SIG-M5 treated with dmso at 0.1 percent for 504 hours (cell line): Measurements from ENCODE around the gene WDR70.
"Not testable (repeated sequence)": the region's sequence is repeated elsewhere in the genome, so short reads cannot be mapped to it uniquely, and the experiment has no call there.

Experiments
- DNase-seq: peaks from one replicate; lab custom pipeline; 2025; ENCODE audit not compliant: unreplicated experiment; lab: John Stamatoyannopoulos, UW

The WDR70 gene

DNA sequence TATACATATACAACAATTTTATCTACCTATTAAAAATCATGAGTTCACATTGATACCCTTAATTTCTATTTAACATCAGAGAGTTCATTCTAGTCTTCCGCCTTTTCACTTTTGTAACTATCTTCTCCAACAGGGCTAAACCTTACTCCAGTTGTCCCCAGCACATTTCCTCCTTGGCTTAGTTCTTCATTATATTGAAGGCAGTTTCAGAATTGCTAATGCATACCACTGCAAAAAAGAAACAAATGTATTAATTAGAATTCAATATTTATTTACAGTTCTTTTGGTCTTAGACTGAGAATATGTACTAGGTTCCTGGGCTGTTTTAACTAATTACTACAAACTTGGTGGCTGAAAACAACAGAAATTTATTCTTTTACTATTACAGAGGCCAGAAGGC, 132.5 kb downstream of the WDR70 start:
- DNase-seq: no peak

DNA sequence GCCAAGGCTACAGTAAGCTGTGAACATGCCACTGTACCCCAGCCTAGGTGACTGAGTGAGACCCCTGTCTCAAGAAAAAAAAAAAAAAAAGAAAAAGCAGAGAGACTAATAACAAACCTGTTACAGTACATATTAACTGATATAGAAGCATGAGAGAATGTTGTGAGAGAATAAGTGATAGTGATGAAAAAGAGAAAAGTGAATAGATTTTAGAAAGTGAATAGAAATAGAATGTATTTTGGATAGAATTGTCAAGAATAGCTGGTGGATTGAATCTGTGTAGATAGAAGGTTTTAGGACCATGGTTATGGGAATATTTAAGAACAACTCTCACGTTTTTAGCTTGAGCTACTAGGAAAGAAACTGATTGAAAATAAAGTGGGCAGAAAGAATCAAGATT, 135.8 kb downstream of the WDR70 start:
- no peak for DNase-seq

DNA sequence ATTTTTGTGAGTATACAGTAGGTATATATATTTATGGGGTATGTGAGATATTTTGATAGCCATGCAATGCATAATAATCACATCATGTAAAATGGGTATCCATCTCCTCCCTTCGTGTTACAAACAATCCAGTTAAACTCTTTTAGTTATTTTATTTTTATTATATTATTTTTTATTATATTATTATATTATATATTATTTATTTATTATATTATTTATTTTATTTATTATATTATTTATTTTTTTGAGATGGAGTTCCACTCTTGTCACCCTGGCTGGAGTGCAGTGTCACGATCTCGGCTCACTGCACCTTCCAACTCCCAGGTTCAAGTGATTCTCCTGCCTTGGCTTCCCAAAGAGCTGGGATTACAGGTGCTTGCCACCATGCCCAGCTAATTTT, 138.6 kb downstream of the WDR70 start:
- DNase-seq: no peak

DNA sequence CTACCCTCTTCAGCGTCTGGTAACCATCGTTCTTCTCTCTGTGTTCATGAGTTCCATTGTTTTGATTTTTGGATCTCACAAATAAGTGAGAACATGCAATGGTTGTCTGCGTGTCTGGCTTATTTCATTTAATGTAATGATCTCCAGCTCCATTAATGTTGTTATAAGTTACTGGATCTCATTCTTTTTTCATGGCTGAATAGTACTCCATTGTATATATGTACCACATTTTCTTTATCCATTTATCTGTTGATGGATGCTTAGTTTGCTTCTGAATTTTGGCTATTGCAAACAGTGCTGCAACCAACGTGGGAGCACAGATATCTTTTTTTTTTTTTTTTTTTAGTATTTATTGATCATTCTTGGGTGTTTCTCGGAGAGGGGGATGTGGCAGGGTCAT, 139.2 kb downstream of the WDR70 start:
- DNase-seq: not testable (repeated sequence)

DNA sequence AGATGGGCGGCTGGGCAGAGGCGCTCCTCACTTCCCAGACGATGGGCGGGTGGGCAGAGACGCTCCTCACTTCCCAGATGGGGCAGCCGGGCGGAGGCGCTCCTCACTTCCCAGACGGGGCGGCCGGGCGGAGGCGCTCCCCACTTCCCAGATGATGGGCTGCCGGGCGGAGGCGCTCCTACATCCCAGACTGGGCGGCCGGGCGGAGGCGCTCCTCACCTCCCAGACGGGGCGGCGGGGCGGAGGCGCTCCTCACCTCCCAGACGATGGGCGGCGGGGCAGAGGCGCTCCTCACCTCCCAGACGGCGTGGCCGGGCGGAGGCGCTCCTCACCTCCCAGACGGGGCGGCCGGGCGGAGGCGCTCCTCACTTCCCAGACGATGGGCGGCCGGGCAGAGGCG, 140.2 kb downstream of the WDR70 start:
- no peak for DNase-seq

DNA sequence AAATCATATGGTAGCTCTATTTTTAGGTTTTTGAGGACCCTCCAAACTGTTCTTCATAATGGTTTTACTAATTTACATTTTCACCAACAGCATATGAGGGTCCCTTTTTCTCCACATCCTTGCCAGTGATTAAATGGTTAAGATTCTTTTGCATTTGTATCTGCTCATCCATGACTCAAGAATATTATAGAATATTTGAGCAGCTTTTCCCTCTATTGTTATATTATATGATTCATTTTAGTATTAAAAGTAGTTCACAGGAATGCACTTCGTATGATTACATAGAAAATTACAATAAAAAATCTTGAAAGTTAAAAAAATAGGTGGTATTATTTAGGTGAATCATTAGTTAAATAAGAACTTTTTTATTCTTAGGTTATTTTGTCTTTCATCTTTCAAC, 140.7 kb downstream of the WDR70 start:
- no peak for DNase-seq

DNA sequence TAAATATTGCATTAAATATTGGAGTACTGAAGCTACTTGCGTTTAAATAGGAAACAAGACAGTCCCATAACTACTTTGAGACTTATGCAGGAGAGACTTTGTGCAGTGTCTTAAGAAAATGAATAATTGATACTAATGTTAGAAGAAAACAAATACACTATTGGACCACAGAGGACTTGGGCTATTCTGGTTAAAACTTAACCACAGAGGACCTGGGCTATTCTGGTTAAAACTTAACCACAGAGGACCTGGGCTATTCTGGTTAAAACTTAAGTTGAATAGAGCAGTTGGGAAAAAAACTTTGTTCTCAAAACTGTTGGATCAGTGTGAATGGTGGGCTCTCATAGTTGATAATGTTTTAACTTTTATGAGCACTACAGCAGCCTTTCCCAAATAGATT, 141.7 kb downstream of the WDR70 start:
- DNase-seq: no peak

DNA sequence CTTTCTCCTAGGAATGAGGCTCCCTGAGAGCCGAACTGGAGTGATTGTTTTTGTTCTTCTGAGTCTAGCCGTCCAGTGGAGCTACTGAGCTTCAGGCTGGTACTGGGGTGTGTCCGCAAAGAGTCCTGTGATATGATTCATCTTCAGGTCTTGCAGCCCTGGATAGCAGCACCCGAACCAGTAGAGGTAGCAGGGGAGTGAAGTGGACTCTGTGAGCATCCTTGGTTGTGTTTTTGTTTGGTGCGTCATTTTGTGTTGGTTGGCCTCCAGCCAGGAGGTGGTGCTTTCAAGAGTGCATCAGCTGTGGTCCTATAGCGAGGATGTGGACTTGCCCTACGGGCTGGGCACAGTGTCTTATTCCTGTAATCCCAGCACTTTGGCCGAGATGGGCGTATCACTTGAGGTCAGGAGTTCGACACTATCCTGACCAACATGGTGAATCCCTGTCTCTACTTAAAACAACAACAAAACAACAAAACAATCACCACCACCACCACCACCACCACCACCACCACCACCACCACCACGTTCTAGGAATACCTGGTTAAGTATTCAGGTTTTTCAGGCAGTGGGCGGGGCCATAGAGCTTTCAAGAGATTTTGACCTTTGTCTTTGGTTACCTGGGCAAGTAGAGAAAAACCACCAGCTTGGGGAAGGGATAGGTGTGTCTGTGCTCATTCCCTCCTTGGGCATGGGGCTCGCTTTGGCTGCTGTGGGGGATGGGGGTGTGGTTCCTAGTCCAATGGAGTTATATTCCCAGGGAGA, 154.0 kb downstream of the WDR70 start:
- no peak for DNase-seq

DNA sequence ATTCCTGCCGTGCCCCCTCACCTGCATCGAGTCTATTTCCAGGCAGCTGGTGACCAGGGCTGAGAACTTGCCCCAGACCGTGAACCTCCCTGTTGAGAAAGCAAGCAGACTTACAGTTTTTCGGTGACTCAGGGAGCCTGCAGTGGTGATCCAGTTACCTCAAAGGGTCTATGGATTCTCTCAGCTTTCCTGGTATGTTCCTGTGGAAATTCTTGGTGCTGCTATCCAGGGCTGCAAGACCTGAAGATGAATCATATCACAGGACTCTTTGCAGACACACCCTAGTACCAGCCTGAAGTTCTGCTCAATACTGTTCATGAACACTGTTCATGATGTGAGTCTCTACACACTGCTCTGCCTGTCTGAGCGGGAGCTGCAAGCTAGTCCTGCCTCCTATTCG, 154.7 kb downstream of the WDR70 start:
- no peak for DNase-seq

DNA sequence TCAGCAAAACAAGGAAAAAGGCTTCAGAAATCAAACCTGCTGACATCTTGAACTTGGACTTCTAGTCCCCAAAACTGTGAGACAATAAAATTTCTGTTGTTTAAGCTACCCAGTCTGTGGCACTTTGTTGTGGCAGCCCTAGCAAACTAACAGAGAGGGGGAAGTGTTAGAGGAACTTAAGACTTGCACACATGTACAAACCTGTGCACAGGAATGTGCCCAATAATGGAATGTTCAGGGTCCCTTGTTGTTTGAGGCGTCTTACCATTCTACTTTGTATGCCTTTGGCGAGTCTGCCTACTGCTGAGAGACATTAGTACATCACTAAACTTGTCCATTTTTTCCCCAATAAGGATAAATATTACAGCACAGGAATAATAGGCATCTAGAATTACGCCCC, 160.3 kb downstream of the WDR70 start:
- DNase-seq: no peak

DNA sequence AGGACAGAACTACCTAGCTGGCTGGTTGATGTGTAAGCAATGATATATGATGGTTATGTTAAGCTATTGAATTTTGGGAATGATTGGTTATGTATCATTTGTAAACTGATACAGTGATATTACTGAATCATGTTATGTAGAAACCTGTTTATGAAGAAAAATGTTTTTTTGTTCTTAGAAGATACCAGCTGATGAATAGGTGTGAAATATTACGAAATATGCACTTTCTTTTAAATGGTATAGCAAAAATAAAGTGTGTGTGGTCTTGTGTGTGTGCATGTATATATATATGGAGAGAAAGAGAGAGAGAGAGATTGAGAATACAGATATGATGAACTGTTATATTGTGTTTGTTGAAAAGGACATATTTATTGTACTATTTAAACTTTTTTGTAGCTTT, 164.1 kb downstream of the WDR70 start:
- no peak for DNase-seq

DNA sequence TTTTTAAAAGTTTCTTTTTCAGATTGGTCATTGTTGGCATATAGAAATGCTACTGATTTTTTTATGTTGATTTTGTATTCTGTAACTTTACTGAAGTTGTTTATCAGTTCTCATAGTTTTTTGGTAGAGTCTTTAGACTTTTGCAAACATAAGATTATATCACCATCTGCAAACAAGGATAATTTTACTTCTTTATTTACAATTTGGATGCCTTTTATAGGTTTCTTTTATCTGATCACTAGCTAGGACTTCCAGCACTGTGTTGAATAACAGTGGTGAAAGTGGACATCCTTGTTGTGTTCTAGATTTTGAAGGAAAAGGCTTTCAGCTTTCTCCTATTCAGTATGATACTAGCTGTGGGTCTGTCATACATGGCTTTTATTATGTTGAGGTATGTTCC, 170.3 kb downstream of the WDR70 start:
- no peak for DNase-seq

DNA sequence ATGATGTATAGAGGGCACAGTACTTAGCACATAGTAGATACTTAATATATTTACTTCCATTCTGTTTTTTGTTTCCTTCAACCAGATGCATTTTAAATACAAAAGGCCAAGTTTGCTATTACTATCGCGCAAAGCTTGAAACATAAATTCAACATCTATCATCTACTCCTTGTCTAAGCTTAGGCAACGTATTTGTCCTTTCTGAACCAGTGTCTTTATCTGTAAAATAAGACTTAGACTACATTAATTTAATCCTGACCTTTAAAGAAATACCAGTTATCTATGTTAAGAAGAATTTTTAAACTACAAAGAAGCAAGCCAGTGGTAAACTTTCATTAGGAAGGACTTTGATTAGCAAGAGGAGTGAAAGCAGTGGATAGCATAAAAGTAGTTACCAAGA, 173.0 kb downstream of the WDR70 start:
- DNase-seq: no peak

DNA sequence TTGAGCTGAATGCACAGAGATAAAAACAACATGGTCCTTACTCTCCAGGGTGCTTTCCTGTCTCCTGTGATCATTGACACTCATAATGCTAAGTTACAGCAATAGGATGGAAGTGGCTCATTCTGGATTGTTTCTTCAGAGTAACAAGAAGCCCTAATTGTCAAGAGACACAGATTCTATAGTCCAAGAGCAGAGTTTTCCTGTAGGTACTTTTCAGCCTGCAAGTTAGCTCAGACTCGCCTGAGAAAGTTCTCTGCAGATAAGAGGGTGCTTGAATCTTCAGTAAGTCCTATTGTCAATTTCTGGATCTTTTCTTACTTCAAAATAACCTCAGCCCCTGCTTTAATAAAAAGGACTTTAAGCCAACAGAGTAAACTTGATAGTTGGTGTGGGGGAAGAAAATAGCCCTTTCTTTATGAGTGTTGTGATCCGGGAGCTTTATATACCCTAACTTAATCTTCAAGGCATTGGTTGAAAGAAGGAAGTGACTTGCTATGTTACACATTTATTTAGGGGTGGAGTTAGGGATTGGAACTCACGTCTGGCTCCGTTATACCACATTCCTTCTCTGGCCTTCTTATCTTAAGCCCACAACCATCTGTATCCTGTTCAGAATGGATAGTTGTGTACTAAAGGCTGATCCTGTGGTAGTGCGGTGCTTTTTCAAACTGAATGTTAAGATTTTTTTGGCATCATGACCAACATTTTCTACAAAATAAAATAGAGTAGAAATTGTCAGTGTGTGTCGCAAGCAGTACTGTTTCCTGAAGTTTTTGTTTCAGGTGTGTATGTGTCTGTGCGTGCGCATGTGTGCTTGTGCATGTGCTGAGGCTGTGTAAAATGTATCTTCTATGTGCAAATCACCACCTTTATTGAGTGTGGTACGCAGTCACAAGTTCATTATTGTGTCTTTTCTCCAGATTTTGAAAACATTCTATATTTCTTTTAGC, 173.9 kb downstream of the WDR70 start:
- no peak for DNase-seq

DNA sequence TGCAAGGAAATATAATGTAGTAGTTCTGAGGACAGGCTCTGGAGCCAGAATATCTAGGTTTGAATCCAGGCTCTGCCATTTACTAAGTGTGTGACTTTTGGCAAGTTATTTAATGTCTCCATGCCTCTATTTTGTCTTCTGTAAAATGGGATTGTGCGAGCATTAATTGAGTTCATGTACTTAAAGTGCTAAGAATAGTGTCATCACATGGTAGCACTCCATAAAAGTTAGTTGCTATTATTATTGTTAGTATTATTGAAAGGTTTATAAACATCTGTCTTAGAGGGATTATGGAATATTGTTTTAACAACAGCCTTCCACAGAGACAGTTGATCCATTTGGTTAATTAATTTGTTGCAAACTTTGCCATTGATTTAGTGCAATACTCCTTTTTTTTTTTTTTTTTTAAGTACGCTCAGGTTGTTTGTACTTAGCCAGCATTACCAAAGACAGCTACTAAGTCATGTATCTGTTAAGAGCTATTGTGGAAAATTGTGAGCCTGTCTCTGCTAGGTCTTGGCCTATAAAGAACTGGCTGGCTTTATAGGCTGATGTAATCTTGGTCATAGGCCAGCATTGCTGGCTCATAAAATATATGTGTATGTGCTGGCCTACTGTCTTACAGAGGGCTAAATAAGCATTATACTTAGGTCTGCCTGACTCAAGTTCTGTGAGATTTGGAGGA, 174.7 kb downstream of the WDR70 start:
- no peak for DNase-seq

DNA sequence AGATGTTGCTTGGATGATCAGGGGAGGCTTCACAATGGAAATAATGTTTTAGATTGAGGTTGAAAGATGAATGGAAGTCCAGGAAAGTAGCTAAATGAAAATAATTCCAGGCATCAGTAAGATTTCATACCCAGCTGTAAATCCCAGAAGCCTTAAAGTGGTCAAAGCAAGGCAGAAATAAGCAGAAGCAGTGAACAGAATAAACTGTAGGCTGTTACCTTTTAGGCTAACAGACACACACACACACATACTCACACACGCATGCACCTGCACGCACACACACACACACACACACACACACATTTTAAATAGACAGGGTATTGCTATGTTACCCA, 175.3 kb downstream of the WDR70 start:
- no peak for DNase-seq

DNA sequence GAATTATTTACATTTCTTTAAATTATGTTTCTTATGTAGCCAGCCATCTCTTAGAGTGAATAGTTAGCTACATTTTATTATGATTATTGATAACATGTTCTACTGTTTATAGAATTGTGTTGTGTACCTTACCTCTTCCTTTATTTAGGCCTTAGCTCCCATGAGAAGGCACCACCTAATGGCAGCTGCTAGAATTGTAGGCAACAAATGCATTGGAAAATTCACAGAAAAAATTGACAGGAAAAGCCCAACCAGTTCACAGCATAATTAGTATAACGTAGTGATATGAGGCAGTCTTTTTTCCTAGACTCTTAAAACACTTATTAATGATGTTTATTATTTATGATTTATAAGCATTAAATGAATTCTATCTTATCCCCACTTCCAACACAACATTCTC, 175.8 kb downstream of the WDR70 start:
- no peak for DNase-seq

DNA sequence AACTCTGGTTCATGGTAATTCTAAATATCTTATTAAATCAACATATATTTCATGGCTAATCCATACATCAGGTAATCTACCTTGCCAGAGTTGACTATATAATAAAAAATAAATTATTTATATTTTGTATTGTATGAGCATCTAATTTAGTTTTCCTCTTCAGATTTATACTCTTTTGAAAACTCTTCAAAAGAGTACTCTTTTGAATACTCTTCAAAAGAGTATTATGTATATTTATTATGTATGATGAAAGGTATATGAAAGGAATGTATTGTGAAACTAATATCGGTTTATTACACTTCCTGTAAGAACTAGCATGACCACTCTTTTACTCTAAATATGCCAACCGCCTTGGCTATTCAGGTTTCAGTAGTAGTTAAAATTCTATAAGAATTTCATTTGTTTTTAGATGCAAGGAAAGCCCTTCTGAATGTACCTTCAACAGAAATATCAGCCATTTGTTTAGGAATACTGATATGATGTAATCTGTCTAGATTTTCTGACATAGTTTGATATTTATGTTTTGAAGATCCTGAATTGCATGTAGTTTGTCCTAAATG, 178.7 kb downstream of the WDR70 start:
- DNase-seq: no peak

DNA sequence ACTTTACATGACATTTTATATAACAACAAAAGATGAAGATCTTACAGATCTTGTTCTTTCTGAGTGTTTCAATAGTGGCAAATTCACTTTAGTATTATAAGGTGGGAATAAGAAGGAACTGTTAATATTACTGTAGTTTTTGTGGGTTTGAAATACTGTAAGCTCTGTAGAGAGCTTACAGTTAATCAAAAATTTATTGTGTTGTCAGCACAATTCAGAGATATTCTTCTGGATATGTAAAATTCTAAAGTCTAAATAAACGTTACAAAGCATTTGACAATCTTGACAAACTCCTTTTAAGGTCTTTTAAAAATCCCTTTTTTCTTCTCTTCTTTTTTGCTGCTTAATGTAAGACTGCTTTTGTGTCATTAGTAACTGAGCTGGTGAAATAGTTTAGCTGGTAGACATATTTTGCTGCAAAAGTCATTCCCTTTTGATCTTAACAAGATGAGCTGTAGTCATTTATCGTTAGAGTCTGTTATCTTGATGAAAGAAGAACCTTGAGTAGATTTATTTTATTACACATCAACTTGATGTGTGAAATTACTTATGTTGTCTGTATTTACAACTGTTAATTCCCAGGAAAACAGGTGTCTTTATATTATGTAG, 186.0 kb downstream of the WDR70 start:
- DNase-seq: no peak

DNA sequence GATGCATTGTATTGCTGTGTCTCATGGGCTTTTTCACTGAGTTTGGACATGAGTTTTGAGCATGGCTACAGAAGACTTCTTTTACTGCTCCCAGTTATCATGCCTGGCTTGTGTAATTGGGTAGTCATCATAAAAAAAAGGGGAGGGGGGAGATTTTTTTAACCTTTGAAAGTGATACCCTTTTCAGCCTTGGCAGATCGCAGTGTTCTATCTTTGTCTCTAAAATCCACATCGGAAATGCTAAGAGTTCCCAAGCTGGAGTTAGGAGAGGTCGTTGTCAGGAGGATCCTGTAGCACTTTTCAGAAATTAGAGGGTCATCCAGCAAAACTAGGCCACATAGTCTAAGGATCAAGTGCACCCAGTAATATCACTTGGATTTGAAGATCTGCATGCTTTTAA, 188.4 kb downstream of the WDR70 start:
- DNase-seq: no peak
